Coronary artery (tissue), 2 donors: ENCODE measurements around the gene CHFR.
"Not testable (repeated sequence)": the region's sequence is repeated elsewhere in the genome, so short reads cannot be mapped to it uniquely, and the experiment has no call there.

Source experiments
- DNase-seq: peaks from one replicate; pipeline ENCODE4 v3.0.0-alpha.2; 2017; ENCODE audit warnings: low spot score
- H3K27ac ChIP-seq, 2 donors: fragments of 200-600 bp; sonication (generic); one replicate each; pipeline ENCODE4 v1.5.1; 2016 to 2019
- H3K4me3 ChIP-seq: fragments of 200-600 bp; sonication (generic); 2 replicates; pipeline ENCODE4 v1.5.1; 2016; ENCODE audit warnings: mild to moderate bottlenecking, moderate library complexity
- CTCF ChIP-seq: fragments of 200-600 bp; sonication (generic); IDR thresholded peaks from one replicate; pipeline ENCODE4 v1.5.1; 2019; ENCODE audit warnings: antibody characterized with exemption

Gene CHFR

GRCh38 chr12:132814232-132814631 is 73.2 kb downstream of the CHFR start:
- Histone ChIP-seq H3K4me3 (no peak overlapping the region), H3K27ac (no peak overlapping the region)
- no peak for DNase-seq
- no peak for TF ChIP-seq CTCF

GRCh38 chr12:132813443-132813842 is 74.0 kb downstream of the CHFR start:
- DNase-seq = no peak
- no peak for TF ChIP-seq CTCF

DNA sequence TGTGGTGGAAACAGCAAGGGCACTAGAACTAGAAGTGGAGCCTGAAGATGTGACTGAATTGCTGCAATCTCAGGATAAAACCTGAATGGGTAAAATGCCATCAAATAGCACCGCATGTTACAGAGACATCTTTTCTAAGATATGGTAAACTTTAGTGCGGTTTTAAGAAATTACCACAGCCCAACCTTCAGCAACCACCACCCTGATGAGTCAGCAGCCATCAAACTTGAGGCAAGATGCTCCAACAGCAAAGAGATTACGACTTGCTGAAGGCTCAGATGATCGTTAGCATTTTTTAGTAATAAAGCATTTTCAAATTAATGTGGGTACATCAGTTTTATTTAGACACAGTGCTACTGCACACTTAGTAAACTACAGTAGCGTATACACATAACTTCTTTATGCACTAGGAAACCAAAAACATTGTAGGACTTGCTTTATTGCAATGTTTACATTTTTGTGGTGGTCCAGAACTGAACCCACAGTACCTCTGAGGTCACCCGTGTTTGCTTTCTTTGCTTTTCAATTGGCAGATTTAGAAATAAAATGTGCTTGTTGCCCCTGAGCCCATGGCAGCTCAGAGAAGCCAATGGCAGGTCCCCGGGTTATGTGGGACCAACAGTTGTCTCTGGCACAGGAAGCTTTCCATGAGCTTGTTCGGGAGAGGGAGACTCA is 74.6 kb downstream of the CHFR start:
- no peak for TF ChIP-seq CTCF
- no peak overlapping the region for H3K27ac ChIP-seq

More at GRCh38 chr12:132813443-132813842, 74.0 kb downstream of the CHFR start:
- Histone ChIP-seq H3K27ac (no peak overlapping the region), H3K4me3 (no peak overlapping the region)

DNA sequence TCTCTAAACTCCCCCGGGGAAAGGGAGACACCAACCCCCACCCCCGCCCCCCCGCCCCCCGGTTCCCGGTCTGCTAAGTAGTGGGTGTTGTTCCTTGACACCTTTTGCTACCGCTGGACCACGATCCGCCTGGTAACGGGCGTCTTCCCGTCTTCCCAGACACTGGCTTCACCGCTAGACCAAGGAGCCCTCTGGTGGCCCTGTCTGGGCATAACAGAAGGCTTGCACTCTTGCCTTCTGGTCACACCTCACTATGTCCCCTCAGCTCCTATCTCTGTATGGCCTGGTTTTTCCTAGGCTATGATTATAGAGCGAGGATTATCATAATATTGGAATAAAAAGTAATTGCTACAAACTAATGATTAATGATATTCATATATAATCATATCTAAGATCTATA is 78.0 kb downstream of the CHFR start:
- H3K27ac ChIP-seq, H3K4me3 ChIP-seq, DNase-seq: not testable (repeated sequence)

More for the DNA sequence above, 74.6 kb downstream of the CHFR start:
- DNase-seq = no peak
- no peak overlapping the region for H3K4me3 ChIP-seq

DNA sequence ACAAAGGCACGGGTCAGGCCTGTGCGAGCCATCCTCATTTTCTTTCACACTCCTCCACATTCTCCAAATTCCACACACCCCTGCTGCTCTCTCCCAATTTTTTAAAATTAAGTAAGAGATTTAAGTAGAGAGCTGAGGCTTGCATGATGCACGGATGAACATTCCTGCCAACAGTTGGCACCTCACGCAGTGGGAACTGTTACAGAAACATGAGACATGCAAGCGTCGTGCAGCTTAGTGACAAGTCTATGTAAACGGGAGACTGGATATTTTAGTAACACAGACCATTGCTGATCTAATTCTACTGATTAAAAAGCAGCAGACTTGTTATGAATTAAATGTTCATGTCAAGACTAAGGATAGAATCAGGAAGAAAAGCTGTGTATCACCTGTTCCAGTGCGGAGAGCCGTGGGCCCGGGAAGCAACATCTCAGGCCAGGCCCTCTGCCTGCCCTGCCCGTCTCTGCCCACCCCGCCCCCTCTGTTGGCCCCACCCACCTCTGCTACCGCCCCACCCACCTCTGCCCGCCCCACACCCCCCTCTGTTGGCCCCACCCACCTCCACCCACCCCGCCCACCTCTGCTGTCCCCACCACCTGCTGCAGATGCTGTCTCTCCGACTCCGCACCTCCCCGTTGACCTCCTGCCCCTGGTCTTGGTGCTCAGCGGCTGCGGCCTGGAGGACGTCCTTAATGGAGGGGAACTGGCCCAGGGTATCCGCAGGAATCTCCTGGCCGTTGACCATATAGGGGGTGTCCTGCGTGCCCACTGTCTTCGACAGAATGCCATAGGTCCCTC is 79.9 kb downstream of the CHFR start:
- TF ChIP-seq CTCF = no peak
- DNase-seq = no peak
- H3K4me3 ChIP-seq = no peak overlapping the region
- no peak overlapping the region for H3K27ac ChIP-seq

DNA sequence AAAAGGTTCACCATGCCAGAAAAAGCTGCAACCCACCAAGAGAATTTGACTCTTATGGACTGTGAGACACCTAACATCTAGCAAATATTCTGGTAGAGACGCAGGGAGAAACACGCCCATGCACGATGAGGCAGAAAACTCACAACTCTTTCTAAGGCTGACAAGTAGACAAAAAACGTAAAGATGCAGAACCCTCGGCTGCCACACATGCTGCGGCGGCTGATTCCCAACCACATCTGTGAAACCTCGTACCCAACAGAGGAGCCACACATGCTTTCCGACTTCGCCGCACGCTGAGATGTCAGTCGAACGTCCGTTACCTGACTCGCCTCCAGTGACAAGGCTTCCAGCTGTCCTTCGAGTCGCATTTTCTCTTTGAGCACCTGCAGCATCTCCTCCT is 80.5 kb downstream of the CHFR start:
- Histone ChIP-seq H3K4me3 (no peak overlapping the region), H3K27ac (no peak overlapping the region)
- no peak for TF ChIP-seq CTCF
- DNase-seq = no peak

DNA sequence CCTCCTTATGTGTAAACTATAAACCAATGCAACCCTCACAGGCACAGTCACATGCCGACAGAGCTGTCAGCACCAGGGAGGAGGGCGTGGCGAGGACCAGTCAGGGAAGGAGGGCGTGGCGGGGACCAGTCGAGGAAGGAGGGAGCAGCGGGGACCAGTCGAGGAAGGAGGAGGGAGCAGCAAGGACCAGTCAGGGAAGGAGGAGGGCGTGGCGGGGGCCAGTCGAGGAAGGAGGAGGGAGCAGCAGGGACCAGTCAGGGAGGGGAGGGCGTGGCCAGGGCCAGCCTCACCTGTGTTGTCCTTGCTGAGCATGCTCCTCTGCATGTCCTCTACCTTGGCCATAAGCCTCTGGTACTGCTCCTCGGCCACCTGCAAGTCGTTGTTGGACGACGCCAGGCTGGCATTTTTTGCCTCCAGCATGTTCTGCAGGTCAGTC is 83.0 kb downstream of the CHFR start:
- Histone ChIP-seq H3K4me3 (no peak overlapping the region), H3K27ac (no peak overlapping the region)
- no peak for TF ChIP-seq CTCF
- no peak for DNase-seq
